ENCODE results near the gene ZBTB37.

ZBTB37 gene

GRCh38 chr1:173948594-173948993 is 80.4 kb downstream of the ZBTB37 start:
- no peak overlapping the region for H3K4me3 ChIP-seq (ENCODE audit: low read depth, low read length)
- no peak for DNase-seq (ENCODE audit: low read depth)
- TF ChIP-seq CTCF (IDR thresholded peaks at IDR 0.05; ENCODE audit: insufficient read depth, low read depth, low read length, missing control alignments) = no peak

Data from GM12865 (cell line).